Fibroblast of lung (primary cell): ENCODE measurements around the gene FAM20C.

Experiments used
- CTCF ChIP-seq, 2 donors: IDR thresholded peaks in 1 of 2; conservative IDR thresholded peaks in 1 of 2; 1 replicate in 1 of 2; 2 replicates in 1 of 2; pipeline ENCODE4 v1.5.1; 2011 to 2012; ENCODE audit warnings: low read length in 2 of 2, control low read depth in 1 of 2, inconsistent platforms in 1 of 2, low read depth in 1 of 2, mild to moderate bottlenecking in 1 of 2
- EZH2 ChIP-seq: IDR thresholded peaks from 2 replicates; pipeline ENCODE4 v1.5.1; 2012; ENCODE audit warnings: low read length, control low read depth, mild to moderate bottlenecking; ENCODE audit errors: missing control alignments

- TF ChIP-seq CTCF (conservative IDR thresholded peaks at IDR 0.05 in 1 of 2, IDR thresholded peaks at IDR 0.05 in 1 of 2; ENCODE audit: low read depth in 1 of 2, low read length in 2 of 2): no peak
- TF ChIP-seq EZH2: no peak
Observed at GRCh38 chr7:208130-208673, 15.8 kb downstream of the FAM20C start.
